ENCODE results near the gene CBLC. TPM values are rescaled to one million over a fixed set of nuclear protein-coding genes. Genes with fewer than 3 reads are reported as not detected.

Gene CBLC
- total RNA-seq, 1 experiment from 2014 or later: 20.5 TPM

DNA sequence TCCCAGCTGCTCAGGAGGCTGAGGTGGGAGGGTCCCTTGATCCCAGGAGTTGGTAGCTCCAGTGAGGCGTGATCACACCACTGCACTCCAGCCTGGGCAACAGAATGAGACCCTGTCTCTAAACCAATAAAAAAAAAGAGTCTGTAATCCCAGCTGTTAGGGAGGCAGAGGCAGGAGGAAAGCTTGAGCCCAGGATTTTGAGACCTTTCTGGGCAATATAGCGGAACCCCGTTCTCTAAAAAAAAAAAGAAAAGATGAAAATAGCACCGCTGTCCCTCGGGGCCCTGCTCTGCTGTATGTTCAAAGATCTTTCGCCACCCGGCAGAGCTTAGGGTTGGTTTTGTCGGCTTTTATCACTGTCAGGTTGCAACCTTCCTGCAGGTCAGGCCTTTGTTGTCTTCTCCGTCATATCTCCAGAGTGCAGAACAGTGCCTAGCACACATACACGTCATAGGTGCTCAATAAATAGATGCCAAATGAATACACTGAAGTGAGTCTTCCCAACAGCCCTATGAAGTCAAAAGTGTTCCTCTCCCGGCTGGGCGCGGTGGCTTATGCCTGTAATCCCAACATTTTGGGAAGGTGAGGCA is 17.8 kb downstream of the CBLC start (continued):
- TF ChIP-seq ZNF532 (CRISPR knock-in tag; IDR thresholded peaks at IDR 0.05; ENCODE audit: borderline replicate concordance) (no peak), ZNF423 (CRISPR knock-in tag; IDR thresholded peaks at IDR 0.05) (no peak)

GRCh38 chr19:44796701-44797115 is 19.0 kb downstream of the CBLC start:
- ChIA-PET POLR2A (interaction anchor here (0.6 kb wide), 2 partner anchors 16 to 119 kb away, joined by 3 to 4 read pairs; no protein-coding TSS in a partner anchor), CTCF (interaction anchor here (0.6 to 2.2 kb wide), 17 partner anchors 9 to 226 kb away, joined by 3 to 28 read pairs (median 4); partner anchors contain the start of genes BCAM, CBLC and NECTIN2)
- Mint-ChIP-seq H3K36me3 (peaks cover 42% of the 10 kb centered on the region), H3K4me3 (peak overlapping the region; percentile 6; the same call in 1 of the 2 replicates), H3K27me3 (ENCODE audit: low read depth) (peaks cover 14% of the 10 kb centered on the region), H3K4me1 (peaks cover 31% of the 10 kb centered on the region), H3K9me3 (no peaks in the 10 kb centered on the region), H3K27ac (peak overlapping the region; percentile 96)
- TF ChIP-seq ZNF416 (CRISPR knock-in tag; IDR thresholded peaks at IDR 0.05) (no peak), RORB (CRISPR knock-in tag; IDR thresholded peaks at IDR 0.05) (no peak), RELA (CRISPR knock-in tag; IDR thresholded peaks at IDR 0.05; ENCODE audit: borderline replicate concordance) (no peak), ZNF317 (CRISPR knock-in tag; IDR thresholded peaks at IDR 0.05; ENCODE audit: borderline replicate concordance, low read depth) (no peak), ZNF121 (CRISPR knock-in tag; IDR thresholded peaks at IDR 0.05) (no peak), MXD4 (CRISPR knock-in tag; IDR thresholded peaks at IDR 0.05; ENCODE audit: borderline replicate concordance) (no peak), ETV6 (CRISPR knock-in tag; IDR thresholded peaks at IDR 0.05) (no peak), NFYB (CRISPR knock-in tag; conservative IDR thresholded peaks at IDR 0.05; ENCODE audit: low read depth) (no peak)
- TF ChIP-seq, protein P1, sequence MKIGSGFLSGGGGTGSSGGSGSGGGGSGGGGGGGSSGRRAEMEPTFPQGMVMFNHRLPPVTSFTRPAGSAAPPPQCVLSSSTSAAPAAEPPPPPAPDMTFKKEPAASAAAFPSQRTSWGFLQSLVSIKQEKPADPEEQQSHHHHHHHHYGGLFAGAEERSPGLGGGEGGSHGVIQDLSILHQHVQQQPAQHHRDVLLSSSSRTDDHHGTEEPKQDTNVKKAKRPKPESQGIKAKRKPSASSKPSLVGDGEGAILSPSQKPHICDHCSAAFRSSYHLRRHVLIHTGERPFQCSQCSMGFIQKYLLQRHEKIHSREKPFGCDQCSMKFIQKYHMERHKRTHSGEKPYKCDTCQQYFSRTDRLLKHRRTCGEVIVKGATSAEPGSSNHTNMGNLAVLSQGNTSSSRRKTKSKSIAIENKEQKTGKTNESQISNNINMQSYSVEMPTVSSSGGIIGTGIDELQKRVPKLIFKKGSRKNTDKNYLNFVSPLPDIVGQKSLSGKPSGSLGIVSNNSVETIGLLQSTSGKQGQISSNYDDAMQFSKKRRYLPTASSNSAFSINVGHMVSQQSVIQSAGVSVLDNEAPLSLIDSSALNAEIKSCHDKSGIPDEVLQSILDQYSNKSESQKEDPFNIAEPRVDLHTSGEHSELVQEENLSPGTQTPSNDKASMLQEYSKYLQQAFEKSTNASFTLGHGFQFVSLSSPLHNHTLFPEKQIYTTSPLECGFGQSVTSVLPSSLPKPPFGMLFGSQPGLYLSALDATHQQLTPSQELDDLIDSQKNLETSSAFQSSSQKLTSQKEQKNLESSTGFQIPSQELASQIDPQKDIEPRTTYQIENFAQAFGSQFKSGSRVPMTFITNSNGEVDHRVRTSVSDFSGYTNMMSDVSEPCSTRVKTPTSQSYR (CRISPR knock-in tag; IDR thresholded peaks at IDR 0.05): no peak
- TF ChIP-seq, protein P2, sequence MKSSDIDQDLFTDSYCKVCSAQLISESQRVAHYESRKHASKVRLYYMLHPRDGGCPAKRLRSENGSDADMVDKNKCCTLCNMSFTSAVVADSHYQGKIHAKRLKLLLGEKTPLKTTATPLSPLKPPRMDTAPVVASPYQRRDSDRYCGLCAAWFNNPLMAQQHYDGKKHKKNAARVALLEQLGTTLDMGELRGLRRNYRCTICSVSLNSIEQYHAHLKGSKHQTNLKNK (CRISPR knock-in tag; IDR thresholded peaks at IDR 0.05): no peak
- DNase-seq (ENCODE audit: low spot score) (no peak), ATAC-seq (peak; percentile 52)

GRCh38 chr19:44799627-44800346 is 22.1 kb downstream of the CBLC start:
- no peak overlapping the region for H3K4me3 Mint-ChIP-seq
- POLR2A ChIA-PET: no interaction called here
- peak overlapping the region; percentile 41; the same call in 1 of the 2 replicates for H3K27ac Mint-ChIP-seq
- CTCF ChIA-PET: interaction anchor here (0.6 to 2.2 kb wide), 9 partner anchors 8 to 76 kb away, joined by 3 to 13 read pairs (median 4); partner anchors contain the start of genes BCAM and NECTIN2
- TF ChIP-seq ZNF423 (CRISPR knock-in tag; IDR thresholded peaks at IDR 0.05) (no peak), PRRX2 (CRISPR knock-in tag; IDR thresholded peaks at IDR 0.05) (no peak), SMAD4 (CRISPR knock-in tag; IDR thresholded peaks at IDR 0.05) (no peak), ZNF512 (CRISPR knock-in tag; IDR thresholded peaks at IDR 0.05; ENCODE audit: borderline replicate concordance) (0 out of 2 replicates have a peak, but pooled peaks have one; percentile 51), ESRRA (CRISPR knock-in tag; IDR thresholded peaks at IDR 0.05; ENCODE audit: borderline replicate concordance) (no peak)
- TF ChIP-seq, protein P3, sequence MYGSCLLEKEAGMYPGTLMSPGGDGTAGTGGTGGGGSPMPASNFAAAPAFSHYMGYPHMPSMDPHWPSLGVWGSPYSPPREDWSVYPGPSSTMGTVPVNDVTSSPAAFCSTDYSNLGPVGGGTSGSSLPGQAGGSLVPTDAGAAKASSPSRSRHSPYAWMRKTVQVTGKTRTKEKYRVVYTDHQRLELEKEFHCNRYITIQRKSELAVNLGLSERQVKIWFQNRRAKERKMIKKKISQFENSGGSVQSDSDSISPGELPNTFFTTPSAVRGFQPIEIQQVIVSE (CRISPR knock-in tag; IDR thresholded peaks at IDR 0.05; ENCODE audit: borderline replicate concordance): no peak
- TF ChIP-seq, protein P4, sequence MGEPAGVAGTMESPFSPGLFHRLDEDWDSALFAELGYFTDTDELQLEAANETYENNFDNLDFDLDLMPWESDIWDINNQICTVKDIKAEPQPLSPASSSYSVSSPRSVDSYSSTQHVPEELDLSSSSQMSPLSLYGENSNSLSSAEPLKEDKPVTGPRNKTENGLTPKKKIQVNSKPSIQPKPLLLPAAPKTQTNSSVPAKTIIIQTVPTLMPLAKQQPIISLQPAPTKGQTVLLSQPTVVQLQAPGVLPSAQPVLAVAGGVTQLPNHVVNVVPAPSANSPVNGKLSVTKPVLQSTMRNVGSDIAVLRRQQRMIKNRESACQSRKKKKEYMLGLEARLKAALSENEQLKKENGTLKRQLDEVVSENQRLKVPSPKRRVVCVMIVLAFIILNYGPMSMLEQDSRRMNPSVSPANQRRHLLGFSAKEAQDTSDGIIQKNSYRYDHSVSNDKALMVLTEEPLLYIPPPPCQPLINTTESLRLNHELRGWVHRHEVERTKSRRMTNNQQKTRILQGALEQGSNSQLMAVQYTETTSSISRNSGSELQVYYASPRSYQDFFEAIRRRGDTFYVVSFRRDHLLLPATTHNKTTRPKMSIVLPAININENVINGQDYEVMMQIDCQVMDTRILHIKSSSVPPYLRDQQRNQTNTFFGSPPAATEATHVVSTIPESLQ (CRISPR knock-in tag; IDR thresholded peaks at IDR 0.05): no peak
- peaks cover 42% of the 10 kb centered on the region for H3K27me3 Mint-ChIP-seq (ENCODE audit: low read depth)
- no peak for DNase-seq (ENCODE audit: low spot score)
- peaks cover 31% of the 10 kb centered on the region for H3K4me1 Mint-ChIP-seq
- no peak for ATAC-seq
- peaks cover 29% of the 10 kb centered on the region for H3K36me3 Mint-ChIP-seq
- no peaks in the 10 kb centered on the region for H3K9me3 Mint-ChIP-seq
